HCT116 (cell line): Measurements from ENCODE around the gene SEC61A2. TPM values are rescaled to one million over a fixed set of nuclear protein-coding genes. Genes with fewer than 3 reads are reported as not detected.
A peak's percentile ranks its signal among the peaks of the same experiment; 100 is the strongest.

Source experiments
- ATAC-seq: fragments of 200-7000 bp; cut with Tn5 transposase; 2 replicates; pipeline ENCODE4 v1.9.1; 2020; ENCODE audit warnings: mild to moderate bottlenecking, moderate library complexity
- BruUV-seq: library from RNA; stranded (reverse); fragments of 400-500 nt; replicated peaks from 2 replicates; lab custom pipeline; 2021; lab: Mats Ljungman, UMichigan
- CTCF ChIA-PET: fragments of 300-600 bp; sonication (Branson Sonifier 250); formaldehyde crosslinking; loops from one replicate; lab custom pipeline; 2021; ENCODE audit warnings: antibody characterized with exemption; lab: Charles Lee
- POLR2A ChIA-PET: fragments of 300-600, 350-600 bp; sonication (Branson Sonifier 250); formaldehyde crosslinking; loops from one replicate; lab custom pipeline; 2021; ENCODE audit warnings: antibody characterized with exemption; lab: Charles Lee
- RAD21 ChIA-PET, 2 experiments: fragments of 300-600 bp; sonication (Branson Sonifier 250); formaldehyde crosslinking; loops; one replicate each; lab custom pipeline; 2023; ENCODE audit warnings: low total read pairs in 2 of 2; ENCODE audit not compliant: uncharacterized antibody in 2 of 2, unreplicated experiment in 2 of 2, low non-redundant PET in 1 of 2; lab: Charles Lee
- DNase-seq: peaks from one replicate; pipeline ENCODE4 v3.0.0-alpha.2; 2010; ENCODE audit warnings: low read depth, low spot score
- H2AFZ ChIP-seq: fragments of 200-600 bp; shearing (Covaris generic), sonication (generic); 2 replicates; pipeline ENCODE4 v1.6.1; 2017; ENCODE audit warnings: low read depth, mixed run types, mixed read lengths, antibody characterized with exemption, low read length; ENCODE audit not compliant: poor library complexity, severe bottlenecking
- H3K27ac ChIP-seq: 2 replicates; pipeline ENCODE4 v1.5.1; 2012; ENCODE audit warnings: low read depth, low read length
- H3K27me3 ChIP-seq: fragments of 200-600 bp; sonication (generic); 2 replicates; pipeline ENCODE4 v1.6.1; 2016; ENCODE audit warnings: mixed run types, low read length, mixed read lengths; ENCODE audit not compliant: insufficient read depth
- H3K36me3 ChIP-seq, 2 experiments: fragments of 200-500 bp in 1 of 2; fragments of 200-600 bp in 1 of 2; sonication (Bioruptor generic) in 1 of 2; sonication (generic) in 1 of 2; 2 replicates each; pipeline versions ENCODE4 v1.5.1 to v1.6.1; 2014 to 2016; ENCODE audit warnings: low read length in 2 of 2, inconsistent platforms in 1 of 2, mixed read lengths in 1 of 2, mixed run types in 1 of 2; ENCODE audit not compliant: insufficient read depth in 2 of 2, control insufficient read depth in 1 of 2
- H3K4me1 ChIP-seq, 2 experiments: fragments of 200-600 bp in 1 of 2; sonication (generic) in 1 of 2; 2 replicates each; pipeline versions ENCODE4 v1.5.1 to v1.6.1; 2012 to 2017; ENCODE audit warnings: low read length in 2 of 2, inconsistent platforms in 1 of 2, mild to moderate bottlenecking in 1 of 2, mixed read lengths in 1 of 2, mixed run types in 1 of 2, moderate library complexity in 1 of 2; ENCODE audit not compliant: insufficient read depth in 2 of 2, control insufficient read depth in 1 of 2
- H3K4me2 ChIP-seq: fragments of 200-600 bp; sonication (generic); 2 replicates; pipeline ENCODE4 v1.6.1; 2017; ENCODE audit warnings: mixed run types, low read length, mixed read lengths
- H3K4me3 ChIP-seq, 2 experiments: fragments of 200-600 bp in 1 of 2; sonication (generic) in 1 of 2; replicated peaks in 1 of 2; 2 replicates each; pipeline ENCODE4 v1.5.1; 2011 to 2016; ENCODE audit warnings: low read length in 2 of 2, control low read depth in 1 of 2, low read depth in 1 of 2, mild to moderate bottlenecking in 1 of 2, mixed read lengths in 1 of 2, mixed run types in 1 of 2
- H3K79me2 ChIP-seq: fragments of 200-600 bp; sonication (generic); 2 replicates; pipeline ENCODE4 v1.6.1; 2017; ENCODE audit warnings: mild to moderate bottlenecking, mixed run types, low read length, moderate library complexity, mixed read lengths; ENCODE audit not compliant: insufficient read depth
- H3K9ac ChIP-seq: fragments of 200-600 bp; sonication (generic); 2 replicates; pipeline ENCODE4 v1.6.1; 2016; ENCODE audit warnings: low read length, mixed read lengths
- H3K9me2 ChIP-seq: fragments of 200-600 bp; sonication (generic), shearing (Covaris generic); 2 replicates; pipeline ENCODE4 v1.6.1; 2017; ENCODE audit warnings: mixed run types, mild to moderate bottlenecking, moderate library complexity; ENCODE audit not compliant: insufficient read depth
- H3K9me3 ChIP-seq, 2 experiments: fragments of 200-500 bp in 1 of 2; fragments of 200-600 bp in 1 of 2; sonication (Bioruptor generic) in 1 of 2; sonication (generic) in 1 of 2; 2 replicates each; pipeline ENCODE4 v1.6.1; 2014 to 2017; ENCODE audit warnings: low read length in 2 of 2, mixed read lengths in 2 of 2, inconsistent platforms in 1 of 2, low read depth in 1 of 2, mild to moderate bottlenecking in 1 of 2, mixed run types in 1 of 2, moderate library complexity in 1 of 2; ENCODE audit not compliant: control insufficient read depth in 1 of 2, insufficient read depth in 1 of 2
- H4K20me1 ChIP-seq: fragments of 200-600 bp; sonication (generic), shearing (Covaris generic); 2 replicates; pipeline ENCODE4 v1.6.1; 2017; ENCODE audit warnings: mixed run types, mild to moderate bottlenecking, moderate library complexity; ENCODE audit not compliant: insufficient read depth
- CBX3 ChIP-seq: IDR thresholded peaks from 2 replicates; pipeline ENCODE4 v1.6.1; 2012; ENCODE audit warnings: low read depth
- CEBPB ChIP-seq: IDR thresholded peaks from 2 replicates; pipeline ENCODE4 v1.6.1; 2012; ENCODE audit warnings: low read depth
- CTCF ChIP-seq, 3 experiments: fragments of 200-600 bp in 1 of 3; sonication (generic) in 1 of 3; IDR thresholded peaks in 2 of 3; conservative IDR thresholded peaks in 1 of 3; 2 replicates each; pipeline ENCODE4 v1.5.1; 2012 to 2017; ENCODE audit warnings: low read depth in 2 of 3, low read length in 2 of 3, antibody characterized with exemption in 1 of 3, borderline replicate concordance in 1 of 3, control low read depth in 1 of 3, mild to moderate bottlenecking in 1 of 3, mixed read lengths in 1 of 3, mixed run types in 1 of 3, moderate library complexity in 1 of 3; ENCODE audit not compliant: insufficient read depth in 1 of 3
- EZH2phosphoT487 ChIP-seq: fragments of 200-600 bp; IDR thresholded peaks from 2 replicates; pipeline ENCODE4 v1.6.1; 2018; ENCODE audit warnings: antibody characterized with exemption, borderline replicate concordance
- FOSL1 ChIP-seq: IDR thresholded peaks from 2 replicates; pipeline ENCODE4 v1.6.1; 2012; ENCODE audit warnings: low read depth
- JUND ChIP-seq: IDR thresholded peaks from 2 replicates; pipeline ENCODE4 v1.6.1; 2012
- MAX ChIP-seq: IDR thresholded peaks from 2 replicates; pipeline ENCODE4 v1.6.1; 2012
- POLR2A ChIP-seq: IDR thresholded peaks from 2 replicates; pipeline ENCODE4 v1.7.0; 2011; ENCODE audit warnings: borderline replicate concordance; ENCODE audit not compliant: insufficient read depth, insufficient read length; ENCODE audit errors: extremely low read depth
- TCF7L2 ChIP-seq: IDR thresholded peaks from 2 replicates; pipeline ENCODE4 v1.7.0; 2011; ENCODE audit warnings: borderline replicate concordance, inconsistent platforms; ENCODE audit not compliant: insufficient read depth, insufficient read length; ENCODE audit errors: extremely low read depth
- ZBTB33 ChIP-seq: IDR thresholded peaks from 2 replicates; pipeline ENCODE4 v1.6.1; 2011; ENCODE audit warnings: mild to moderate bottlenecking, low read length, moderate library complexity; ENCODE audit not compliant: insufficient replicate concordance; ENCODE audit errors: extremely low read depth
- intact Hi-C: fragments of 100-400 bp; cut with micrococcal nuclease; formaldehyde crosslinking; loops from 2 replicates; pipeline ENCODE4 v1.10.0; 2022
- total RNA-seq: library from RNA; stranded (reverse); gene quantifications from one replicate; pipeline ENCODE4 v1.2.1, GENCODE V29; 2021; ENCODE audit not compliant: unreplicated experiment

Gene SEC61A2
- total RNA-seq, 1 experiment from 2014 or later, result 10.0 TPM

- H2AFZ ChIP-seq, result no peak overlapping the region
- no peak overlapping the region for H3K27ac ChIP-seq
- H3K79me2 ChIP-seq, result no peaks in the 10 kb centered on the region
- H3K9ac ChIP-seq, result no peak overlapping the region
- H3K9me3 ChIP-seq, result no peaks in the 10 kb centered on the region
- ChIA-PET CTCF (no interaction called here), POLR2A (no interaction called here), RAD21 (no interaction called here)
- H3K4me1 ChIP-seq, result peaks cover 5 to 9% of the 10 kb centered on the region in 2 experiments; a peak in 3 of 4 replicates
- BruUV-seq, result no TSS peak
- intact Hi-C loops, result no loop called here
- no peak overlapping the region for H3K4me3 ChIP-seq
- DNase-seq (no peak), ATAC-seq (peak; percentile 40; the same call in 1 of the 2 replicates)
- H3K36me3 ChIP-seq, result peaks cover 0 to 7% of the 10 kb centered on the region in 2 experiments; a peak in 2 of 4 replicates
- H3K27me3 ChIP-seq, result no peaks in the 10 kb centered on the region
- no peaks in the 10 kb centered on the region for H3K9me2 ChIP-seq
- TF ChIP-seq POLR2A, result no peak
- no peak for TF ChIP-seq CBX3
- TF ChIP-seq FOSL1, result no peak
- no peak for TF ChIP-seq ZBTB33
- no peak for TF ChIP-seq CTCF (IDR thresholded peaks at IDR 0.05 in 2 of 3, conservative IDR thresholded peaks at IDR 0.05 in 1 of 3; ENCODE audit: borderline replicate concordance in 1 of 3, insufficient read depth in 1 of 3, low read depth in 2 of 3, low read length in 2 of 3)
- no peak for TF ChIP-seq JUND
- TF ChIP-seq EZH2phosphoT487, result no peak
- no peak for TF ChIP-seq CEBPB
- no peak for TF ChIP-seq TCF7L2
- no peak for TF ChIP-seq MAX
- no peaks in the 10 kb centered on the region for H4K20me1 ChIP-seq
- peak overlapping the region; percentile 48 for H3K4me2 ChIP-seq
These were observed 31.7 kb upstream of the SEC61A2 start for GRCh38 chr10:12097791-12098190.
